Kidney epithelial cell (primary cell): ENCODE results near the gene NME8. TPM values are rescaled to one million over a fixed set of nuclear protein-coding genes. Genes with fewer than 3 reads are reported as not detected.

ENCODE experiments used
- DNase-seq: peaks from one replicate; pipeline ENCODE4 v3.0.0-alpha.2; 2010; ENCODE audit warnings: low read depth
- H3K27me3 ChIP-seq: 2 replicates; pipeline ENCODE4 v1.6.0; 2011; ENCODE audit warnings: low read length; ENCODE audit not compliant: control insufficient read depth, insufficient read depth
- H3K36me3 ChIP-seq: 2 replicates; pipeline ENCODE4 v1.5.1; 2011; ENCODE audit warnings: low read length; ENCODE audit not compliant: control insufficient read depth, insufficient read depth
- H3K4me3 ChIP-seq: 2 replicates; pipeline ENCODE4 v1.5.1; 2011; ENCODE audit warnings: low read depth, mild to moderate bottlenecking, control low read depth, low read length
- total RNA-seq: library from RNA; depleted of rRNA; stranded (reverse); fragments of >200 nt; gene quantifications from 2 replicates; pipeline ENCODE4 v1.2.3, GENCODE V29; 2015
- TF ChIP-seq, protein P1 (sequence below): IDR thresholded peaks from 2 replicates; pipeline ENCODE4 v1.5.1; 2011; ENCODE audit warnings: mild to moderate bottlenecking, moderate library complexity, low read length, control low read depth, inconsistent platforms; ENCODE audit not compliant: insufficient read depth, poor library complexity, severe bottlenecking

The NME8 gene
- total RNA-seq, 1 donor from 2014 or later = not detected

DNA sequence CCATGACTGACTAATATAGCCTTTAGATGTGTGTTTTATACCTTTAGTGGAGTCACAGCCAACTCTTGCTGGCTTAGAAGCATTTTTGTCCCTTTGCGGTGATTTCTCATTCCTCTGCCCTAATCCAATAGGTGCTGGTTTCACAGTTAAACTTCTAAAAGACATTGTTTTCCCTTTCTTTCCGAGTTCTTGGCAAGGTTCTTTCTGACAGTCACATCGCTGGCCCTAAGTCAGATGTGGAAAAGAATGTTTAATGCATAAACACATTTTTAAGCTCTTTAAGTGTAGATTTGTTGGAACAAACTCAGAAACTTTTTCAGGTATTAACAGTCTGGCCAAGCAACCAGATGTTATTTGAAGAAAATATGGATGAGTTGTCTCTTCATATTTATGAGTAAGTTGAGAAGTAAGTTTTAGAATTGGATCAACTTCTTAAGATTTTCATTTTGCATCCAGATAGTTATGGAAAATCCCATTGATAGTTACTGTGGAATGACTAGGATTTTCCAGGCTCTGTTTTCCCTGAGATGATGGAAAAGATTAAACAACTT, 76.2 kb downstream of the NME8 start:
- TF ChIP-seq, protein P1, sequence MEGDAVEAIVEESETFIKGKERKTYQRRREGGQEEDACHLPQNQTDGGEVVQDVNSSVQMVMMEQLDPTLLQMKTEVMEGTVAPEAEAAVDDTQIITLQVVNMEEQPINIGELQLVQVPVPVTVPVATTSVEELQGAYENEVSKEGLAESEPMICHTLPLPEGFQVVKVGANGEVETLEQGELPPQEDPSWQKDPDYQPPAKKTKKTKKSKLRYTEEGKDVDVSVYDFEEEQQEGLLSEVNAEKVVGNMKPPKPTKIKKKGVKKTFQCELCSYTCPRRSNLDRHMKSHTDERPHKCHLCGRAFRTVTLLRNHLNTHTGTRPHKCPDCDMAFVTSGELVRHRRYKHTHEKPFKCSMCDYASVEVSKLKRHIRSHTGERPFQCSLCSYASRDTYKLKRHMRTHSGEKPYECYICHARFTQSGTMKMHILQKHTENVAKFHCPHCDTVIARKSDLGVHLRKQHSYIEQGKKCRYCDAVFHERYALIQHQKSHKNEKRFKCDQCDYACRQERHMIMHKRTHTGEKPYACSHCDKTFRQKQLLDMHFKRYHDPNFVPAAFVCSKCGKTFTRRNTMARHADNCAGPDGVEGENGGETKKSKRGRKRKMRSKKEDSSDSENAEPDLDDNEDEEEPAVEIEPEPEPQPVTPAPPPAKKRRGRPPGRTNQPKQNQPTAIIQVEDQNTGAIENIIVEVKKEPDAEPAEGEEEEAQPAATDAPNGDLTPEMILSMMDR = no peak
- H3K4me3 ChIP-seq = no peak overlapping the region
- DNase-seq = no peak
- no peaks in the 10 kb centered on the region for H3K36me3 ChIP-seq
- H3K27me3 ChIP-seq = no peaks in the 10 kb centered on the region

DNA sequence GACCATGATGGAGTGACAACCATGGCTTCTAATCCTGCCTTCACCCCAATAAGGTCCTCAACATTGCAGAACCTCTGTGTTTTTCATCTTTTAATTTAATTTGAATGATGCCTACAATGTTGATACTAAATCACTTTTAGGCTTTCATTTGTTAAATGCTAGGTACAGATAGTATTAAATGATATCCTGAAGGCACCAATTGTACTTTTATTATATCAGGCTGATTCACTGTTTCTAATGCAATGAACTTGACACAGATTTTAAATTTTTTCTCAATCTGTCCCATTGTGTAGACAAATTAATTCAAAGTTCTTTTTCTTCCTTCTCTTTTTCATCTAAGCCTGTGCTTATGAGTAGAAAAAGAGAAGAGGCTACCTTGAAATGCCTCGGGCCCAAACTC, 77.2 kb downstream of the NME8 start:
- no peak for DNase-seq
- no peaks in the 10 kb centered on the region for H3K27me3 ChIP-seq
- H3K36me3 ChIP-seq = no peaks in the 10 kb centered on the region
- TF ChIP-seq, protein P1 = no peak
- no peak overlapping the region for H3K4me3 ChIP-seq

DNA sequence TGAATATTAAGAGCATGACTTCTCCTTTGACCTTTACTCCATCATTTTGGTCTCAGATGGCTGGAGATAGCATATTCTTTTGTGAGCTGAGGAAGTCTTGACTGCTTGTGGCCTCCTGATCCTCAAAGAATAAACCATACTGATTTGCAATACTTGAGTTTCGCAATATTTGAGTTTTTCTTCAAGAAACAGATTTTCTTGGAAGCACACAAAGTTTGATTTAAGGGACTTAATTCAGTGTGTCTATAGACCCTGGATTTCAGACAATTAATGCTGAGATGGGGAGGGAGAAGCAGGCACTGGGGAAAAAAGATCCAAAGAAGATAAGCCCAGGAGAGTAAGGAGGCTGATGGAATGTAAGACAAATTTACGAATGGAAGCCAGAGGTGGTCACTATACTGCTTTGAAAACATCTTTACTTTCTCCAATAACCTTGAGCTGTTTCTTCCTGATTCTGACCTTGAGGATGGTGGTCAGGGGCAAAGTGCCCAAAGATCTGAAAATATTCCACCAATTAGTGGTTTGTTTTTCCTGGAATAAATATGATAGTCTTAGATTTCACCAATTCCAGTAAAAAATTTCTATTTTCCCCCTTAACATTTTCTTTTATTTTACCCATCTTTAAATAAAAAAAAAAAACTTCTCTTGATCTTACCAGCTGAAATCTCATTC, 79.5 kb downstream of the NME8 start:
- no peak for DNase-seq
- Histone ChIP-seq H3K27me3 (no peaks in the 10 kb centered on the region), H3K4me3 (no peak overlapping the region), H3K36me3 (no peaks in the 10 kb centered on the region)
- TF ChIP-seq, protein P1 = no peak

DNA sequence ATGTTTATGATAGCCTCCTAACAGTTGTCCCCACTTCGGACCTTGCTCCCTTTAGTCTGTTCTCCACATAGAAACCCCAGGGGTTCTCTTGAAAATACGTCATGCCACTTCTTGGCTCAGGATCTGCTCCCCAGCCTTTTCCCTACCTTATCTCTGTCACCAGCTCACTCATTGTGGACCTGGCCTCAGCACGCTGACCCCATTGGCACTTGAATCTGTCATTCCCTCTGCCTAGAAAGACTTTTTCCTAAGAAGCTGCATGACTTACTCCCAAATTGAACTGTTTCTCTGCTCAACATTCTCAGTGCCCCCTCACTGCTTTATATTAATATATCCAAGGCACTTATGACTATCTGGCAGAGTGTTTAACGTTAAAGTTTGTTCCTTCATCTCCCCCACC, 80.5 kb downstream of the NME8 start:
- Histone ChIP-seq H3K27me3 (no peaks in the 10 kb centered on the region), H3K4me3 (no peak overlapping the region), H3K36me3 (no peaks in the 10 kb centered on the region)
- TF ChIP-seq, protein P1 = no peak
- no peak for DNase-seq

DNA sequence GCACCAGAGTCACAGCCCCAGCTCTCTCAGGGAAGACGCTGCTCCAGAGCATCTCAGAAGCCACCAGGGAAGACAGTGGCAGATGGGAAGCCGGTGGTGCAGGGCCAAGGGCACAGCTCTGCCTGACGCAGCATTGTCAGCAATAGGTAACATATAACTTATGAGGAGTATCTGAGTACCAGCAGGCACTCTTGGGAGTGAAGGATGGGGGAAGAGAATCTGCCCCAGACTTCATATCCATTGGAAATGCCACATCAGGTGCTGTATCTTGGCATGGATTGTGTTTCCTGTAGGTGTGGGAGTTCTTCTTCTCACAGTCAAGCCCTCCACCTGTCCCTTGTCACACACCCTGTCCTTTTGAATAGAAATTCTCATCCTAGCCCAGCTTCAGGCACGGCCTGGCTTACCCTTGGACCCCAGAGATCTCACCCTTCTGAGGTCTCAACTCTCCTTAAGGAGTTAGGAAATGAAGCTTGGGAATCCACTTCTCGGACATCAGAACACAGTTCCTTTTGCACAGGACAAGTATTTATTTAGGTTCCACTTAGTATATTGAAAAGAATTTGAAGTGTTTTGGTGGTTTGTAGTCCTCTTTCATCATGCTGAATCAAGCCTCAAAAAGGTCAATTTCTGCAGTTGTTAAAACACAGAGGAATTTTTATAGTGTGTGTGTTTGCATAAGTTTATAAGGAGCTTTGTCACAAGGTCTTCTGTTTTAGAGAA, 82.0 kb downstream of the NME8 start:
- Histone ChIP-seq H3K27me3 (no peaks in the 10 kb centered on the region), H3K36me3 (no peaks in the 10 kb centered on the region), H3K4me3 (no peak overlapping the region)
- DNase-seq = no peak
- TF ChIP-seq, protein P1 = no peak
